ENCODE results near the gene EFNA5.

The EFNA5 gene

GRCh38 chr5:107548477-107548876 lies 122.3 kb downstream of the EFNA5 start:
- H3K9ac ChIP-seq (ENCODE audit: low read depth, low read length) = no peak overlapping the region
- no peak overlapping the region for H3K4me3 ChIP-seq (ENCODE audit: low read length)
- H3K9me3 ChIP-seq (ENCODE audit: insufficient read depth, low read depth, low read length) = no peaks in the 10 kb centered on the region
- no peaks in the 10 kb centered on the region for H3K27me3 ChIP-seq (ENCODE audit: insufficient read depth, low read length)
- H3K36me3 ChIP-seq (ENCODE audit: insufficient read depth, low read depth, low read length) = no peaks in the 10 kb centered on the region
- peaks cover 24% of the 10 kb centered on the region; the same call in 1 of the 2 replicates for H3K4me1 ChIP-seq (ENCODE audit: insufficient read depth, low read length)
- H3K27ac ChIP-seq (ENCODE audit: low read length) = no peak overlapping the region

GRCh38 chr5:107546719-107547118 lies 124.0 kb downstream of the EFNA5 start:
- H3K27me3 ChIP-seq (ENCODE audit: insufficient read depth, low read length) = no peaks in the 10 kb centered on the region
- peaks cover 32% of the 10 kb centered on the region for H3K4me1 ChIP-seq (ENCODE audit: insufficient read depth, low read length)
- no peak overlapping the region for H3K27ac ChIP-seq (ENCODE audit: low read length)
- H3K9me3 ChIP-seq (ENCODE audit: insufficient read depth, low read depth, low read length) = no peaks in the 10 kb centered on the region
- H3K4me3 ChIP-seq (ENCODE audit: low read length) = no peak overlapping the region
- H3K9ac ChIP-seq (ENCODE audit: low read depth, low read length) = no peak overlapping the region
- no peaks in the 10 kb centered on the region for H3K36me3 ChIP-seq (ENCODE audit: insufficient read depth, low read depth, low read length)

GRCh38 chr5:107545486-107545885 lies 125.3 kb downstream of the EFNA5 start:
- peaks cover 32% of the 10 kb centered on the region for H3K4me1 ChIP-seq (ENCODE audit: insufficient read depth, low read length)
- no peaks in the 10 kb centered on the region for H3K27me3 ChIP-seq (ENCODE audit: insufficient read depth, low read length)
- H3K4me3 ChIP-seq (ENCODE audit: low read length) = no peak overlapping the region
- H3K9me3 ChIP-seq (ENCODE audit: insufficient read depth, low read depth, low read length) = no peaks in the 10 kb centered on the region
- no peaks in the 10 kb centered on the region for H3K36me3 ChIP-seq (ENCODE audit: insufficient read depth, low read depth, low read length)
- no peak overlapping the region for H3K27ac ChIP-seq (ENCODE audit: low read length)
- no peak overlapping the region for H3K9ac ChIP-seq (ENCODE audit: low read depth, low read length)

DNA sequence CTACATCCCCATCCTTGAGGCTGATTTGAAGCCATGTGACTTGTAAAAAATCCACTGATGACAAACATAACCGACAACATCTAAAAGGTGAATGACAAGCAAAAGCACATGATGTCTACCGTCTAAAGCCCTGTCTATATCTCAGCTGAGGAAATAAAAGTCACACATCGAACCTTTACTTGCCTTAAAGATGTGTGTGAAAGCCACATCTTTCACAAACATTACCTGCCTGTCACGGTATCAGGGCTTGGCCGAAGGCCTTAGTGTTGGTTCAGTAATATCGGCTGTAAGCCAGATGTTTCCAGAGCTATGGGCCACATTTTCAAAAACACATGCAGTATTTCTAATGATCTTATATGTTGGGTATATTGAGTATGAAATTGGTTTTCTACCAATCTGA lies 125.8 kb downstream of the EFNA5 start:
- Histone ChIP-seq H3K9me3 (ENCODE audit: insufficient read depth, low read depth, low read length) (no peaks in the 10 kb centered on the region), H3K27me3 (ENCODE audit: insufficient read depth, low read length) (no peaks in the 10 kb centered on the region), H3K27ac (ENCODE audit: low read length) (no peak overlapping the region), H3K9ac (ENCODE audit: low read depth, low read length) (no peak overlapping the region), H3K4me3 (ENCODE audit: low read length) (no peak overlapping the region), H3K36me3 (ENCODE audit: insufficient read depth, low read depth, low read length) (no peaks in the 10 kb centered on the region), H3K4me1 (ENCODE audit: insufficient read depth, low read length) (peaks cover 32% of the 10 kb centered on the region)

- H3K27ac ChIP-seq (ENCODE audit: low read length) = no peak overlapping the region
- no peaks in the 10 kb centered on the region for H3K27me3 ChIP-seq (ENCODE audit: insufficient read depth, low read length)
- H3K4me1 ChIP-seq (ENCODE audit: insufficient read depth, low read length) = peaks cover 34% of the 10 kb centered on the region
- no peak overlapping the region for H3K9ac ChIP-seq (ENCODE audit: low read depth, low read length)
- H3K9me3 ChIP-seq (ENCODE audit: insufficient read depth, low read depth, low read length) = no peaks in the 10 kb centered on the region
- H3K4me3 ChIP-seq (ENCODE audit: low read length) = no peak overlapping the region
- H3K36me3 ChIP-seq (ENCODE audit: insufficient read depth, low read depth, low read length) = no peaks in the 10 kb centered on the region
Observed at GRCh38 chr5:107544476-107544875, 126.3 kb downstream of the EFNA5 start.

DNA sequence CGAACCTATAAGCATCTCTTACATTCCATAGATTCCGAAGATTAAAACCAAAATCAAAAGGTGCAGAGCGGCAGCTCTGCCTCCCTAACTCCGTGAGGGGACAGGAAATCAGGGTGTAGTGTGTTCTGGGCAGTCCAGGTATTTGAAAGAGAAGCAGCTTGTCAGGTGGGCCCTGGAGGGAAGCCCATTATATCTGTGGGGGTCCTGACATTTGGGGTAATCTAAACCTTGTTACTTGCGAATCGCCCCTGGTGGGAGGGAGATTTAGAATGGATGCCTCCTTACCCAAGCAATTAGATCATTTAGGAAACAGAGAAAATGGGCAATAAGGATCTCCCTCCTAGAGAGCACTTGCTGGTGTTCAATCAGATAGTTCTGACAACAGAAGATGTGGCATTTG lies 126.9 kb downstream of the EFNA5 start:
- Histone ChIP-seq H3K27ac (ENCODE audit: low read length) (no peak overlapping the region), H3K27me3 (ENCODE audit: insufficient read depth, low read length) (no peaks in the 10 kb centered on the region), H3K9me3 (ENCODE audit: insufficient read depth, low read depth, low read length) (no peaks in the 10 kb centered on the region), H3K4me1 (ENCODE audit: insufficient read depth, low read length) (peaks cover 32% of the 10 kb centered on the region), H3K4me3 (ENCODE audit: low read length) (no peak overlapping the region), H3K9ac (ENCODE audit: low read depth, low read length) (no peak overlapping the region), H3K36me3 (ENCODE audit: insufficient read depth, low read depth, low read length) (no peaks in the 10 kb centered on the region)

GRCh38 chr5:107542831-107543231 lies 127.9 kb downstream of the EFNA5 start:
- peaks cover 34% of the 10 kb centered on the region for H3K4me1 ChIP-seq (ENCODE audit: insufficient read depth, low read length)
- H3K4me3 ChIP-seq (ENCODE audit: low read length) = no peak overlapping the region
- H3K9me3 ChIP-seq (ENCODE audit: insufficient read depth, low read depth, low read length) = no peaks in the 10 kb centered on the region
- H3K27me3 ChIP-seq (ENCODE audit: insufficient read depth, low read length) = no peaks in the 10 kb centered on the region
- H3K9ac ChIP-seq (ENCODE audit: low read depth, low read length) = no peak overlapping the region
- no peaks in the 10 kb centered on the region for H3K36me3 ChIP-seq (ENCODE audit: insufficient read depth, low read depth, low read length)
- H3K27ac ChIP-seq (ENCODE audit: low read length) = no peak overlapping the region

- Histone ChIP-seq H3K36me3 (ENCODE audit: insufficient read depth, low read depth, low read length) (no peaks in the 10 kb centered on the region), H3K27ac (ENCODE audit: low read length) (no peak overlapping the region), H3K27me3 (ENCODE audit: insufficient read depth, low read length) (no peaks in the 10 kb centered on the region), H3K9me3 (ENCODE audit: insufficient read depth, low read depth, low read length) (no peaks in the 10 kb centered on the region), H3K4me1 (ENCODE audit: insufficient read depth, low read length) (peaks cover 34% of the 10 kb centered on the region), H3K9ac (ENCODE audit: low read depth, low read length) (no peak overlapping the region), H3K4me3 (ENCODE audit: low read length) (no peak overlapping the region)
Observed at GRCh38 chr5:107542428-107542827, 128.3 kb downstream of the EFNA5 start.

- no peak overlapping the region for H3K4me3 ChIP-seq (ENCODE audit: low read length)
- peaks cover 34% of the 10 kb centered on the region for H3K4me1 ChIP-seq (ENCODE audit: insufficient read depth, low read length)
- H3K36me3 ChIP-seq (ENCODE audit: insufficient read depth, low read depth, low read length) = no peaks in the 10 kb centered on the region
- no peak overlapping the region for H3K9ac ChIP-seq (ENCODE audit: low read depth, low read length)
- H3K27me3 ChIP-seq (ENCODE audit: insufficient read depth, low read length) = no peaks in the 10 kb centered on the region
- H3K9me3 ChIP-seq (ENCODE audit: insufficient read depth, low read depth, low read length) = no peaks in the 10 kb centered on the region
- H3K27ac ChIP-seq (ENCODE audit: low read length) = no peak overlapping the region
Observed at GRCh38 chr5:107541400-107541799, 129.3 kb downstream of the EFNA5 start.

GRCh38 chr5:107539726-107540330 lies 130.9 kb downstream of the EFNA5 start:
- Histone ChIP-seq H3K27ac (ENCODE audit: low read length) (no peak overlapping the region), H3K9ac (ENCODE audit: low read depth, low read length) (no peak overlapping the region), H3K36me3 (ENCODE audit: insufficient read depth, low read depth, low read length) (no peaks in the 10 kb centered on the region), H3K4me1 (ENCODE audit: insufficient read depth, low read length) (peaks cover 35% of the 10 kb centered on the region), H3K27me3 (ENCODE audit: insufficient read depth, low read length) (no peaks in the 10 kb centered on the region), H3K4me3 (ENCODE audit: low read length) (no peak overlapping the region), H3K9me3 (ENCODE audit: insufficient read depth, low read depth, low read length) (no peaks in the 10 kb centered on the region)

DNA sequence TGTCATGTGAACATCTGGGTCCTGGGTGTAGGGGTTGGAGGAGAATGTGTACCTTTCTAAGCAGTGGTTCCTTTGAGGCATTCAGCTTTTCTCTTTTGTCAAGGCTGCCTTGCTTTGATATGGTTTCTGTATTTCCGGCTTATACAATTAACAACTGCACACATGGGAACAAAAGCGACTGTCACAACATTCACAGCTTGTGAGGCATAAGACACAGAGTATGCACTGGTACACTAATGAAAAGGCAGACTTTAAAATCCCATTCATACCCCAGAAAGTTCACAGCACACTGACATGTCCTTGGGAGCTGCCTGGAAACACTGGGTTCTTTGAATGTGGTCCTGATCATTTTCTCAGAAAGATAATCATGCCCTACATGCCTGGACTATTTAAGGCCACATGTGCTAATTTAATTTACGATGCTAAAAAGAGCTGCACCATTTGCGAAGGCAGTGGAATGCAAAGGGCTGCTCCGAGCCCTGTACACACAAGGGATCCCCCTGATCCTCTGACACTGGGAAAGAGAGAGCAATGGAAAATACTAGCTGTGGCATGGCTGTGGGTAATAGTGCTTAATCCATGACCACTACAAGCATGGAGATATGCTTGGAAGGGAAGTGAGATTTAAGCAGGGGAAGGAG lies 131.8 kb downstream of the EFNA5 start:
- H3K4me1 ChIP-seq (ENCODE audit: insufficient read depth, low read length) = peaks cover 26% of the 10 kb centered on the region
- H3K9ac ChIP-seq (ENCODE audit: low read depth, low read length) = no peak overlapping the region
- H3K4me3 ChIP-seq (ENCODE audit: low read length) = no peak overlapping the region
- H3K27me3 ChIP-seq (ENCODE audit: insufficient read depth, low read length) = no peaks in the 10 kb centered on the region
- no peaks in the 10 kb centered on the region for H3K36me3 ChIP-seq (ENCODE audit: insufficient read depth, low read depth, low read length)
- no peak overlapping the region for H3K27ac ChIP-seq (ENCODE audit: low read length)
- no peaks in the 10 kb centered on the region for H3K9me3 ChIP-seq (ENCODE audit: insufficient read depth, low read depth, low read length)

DNA sequence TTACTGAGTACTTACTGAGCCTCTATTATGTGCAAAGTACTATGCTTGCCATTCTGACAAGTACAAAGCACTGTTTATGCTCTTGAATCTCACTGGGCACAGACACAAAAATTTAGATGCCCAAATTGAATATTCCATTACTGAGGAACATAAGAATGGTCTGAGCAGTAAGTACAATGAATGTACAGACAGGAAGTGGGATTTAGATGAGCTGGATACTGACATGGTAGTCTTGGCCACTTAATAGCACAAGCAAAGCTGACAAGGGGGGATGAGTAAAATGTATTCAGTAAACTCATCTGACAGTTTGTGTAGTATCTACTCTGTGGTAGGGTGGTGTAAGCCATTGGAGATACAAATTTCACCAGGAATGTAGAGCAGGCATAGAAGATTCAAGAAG lies 132.4 kb downstream of the EFNA5 start:
- H3K4me1 ChIP-seq (ENCODE audit: insufficient read depth, low read length) = peaks cover 20% of the 10 kb centered on the region
- no peaks in the 10 kb centered on the region for H3K27me3 ChIP-seq (ENCODE audit: insufficient read depth, low read length)
- H3K9me3 ChIP-seq (ENCODE audit: insufficient read depth, low read depth, low read length) = no peaks in the 10 kb centered on the region
- H3K36me3 ChIP-seq (ENCODE audit: insufficient read depth, low read depth, low read length) = no peaks in the 10 kb centered on the region
- H3K4me3 ChIP-seq (ENCODE audit: low read length) = no peak overlapping the region
- no peak overlapping the region for H3K27ac ChIP-seq (ENCODE audit: low read length)
- no peak overlapping the region for H3K9ac ChIP-seq (ENCODE audit: low read depth, low read length)

Measured in iPS-20b (cell line).